ENCODE data around the gene HMGN1. TPM values are rescaled to one million over a fixed set of nuclear protein-coding genes. Genes with fewer than 3 reads are reported as not detected.

Gene HMGN1
- total and polyA plus RNA-seq, 9 donors, result 70.2 to 209 (median 145) TPM

GRCh38 chr21:39353295-39353694, 4.4 kb upstream of the HMGN1 start:
- intact Hi-C loops (cut with DNase I), result no loop called here

GRCh38 chr21:39350094-39351005, 1.5 kb upstream of the HMGN1 start:
- no peak for DNase-seq
- Histone ChIP-seq H3K9me3 (no peaks in the 10 kb centered on the region), H3K27ac (no peak overlapping the region), H3K36me3 (no peaks in the 10 kb centered on the region), H3K4me3 (peak overlapping the region; percentile 53), H3K27me3 (no peaks in the 10 kb centered on the region), H3K4me1 (ENCODE audit: insufficient read depth) (peaks cover 3% of the 10 kb centered on the region)
- intact Hi-C loops (cut with DNase I), result no loop called here
- TF ChIP-seq, protein P1, sequence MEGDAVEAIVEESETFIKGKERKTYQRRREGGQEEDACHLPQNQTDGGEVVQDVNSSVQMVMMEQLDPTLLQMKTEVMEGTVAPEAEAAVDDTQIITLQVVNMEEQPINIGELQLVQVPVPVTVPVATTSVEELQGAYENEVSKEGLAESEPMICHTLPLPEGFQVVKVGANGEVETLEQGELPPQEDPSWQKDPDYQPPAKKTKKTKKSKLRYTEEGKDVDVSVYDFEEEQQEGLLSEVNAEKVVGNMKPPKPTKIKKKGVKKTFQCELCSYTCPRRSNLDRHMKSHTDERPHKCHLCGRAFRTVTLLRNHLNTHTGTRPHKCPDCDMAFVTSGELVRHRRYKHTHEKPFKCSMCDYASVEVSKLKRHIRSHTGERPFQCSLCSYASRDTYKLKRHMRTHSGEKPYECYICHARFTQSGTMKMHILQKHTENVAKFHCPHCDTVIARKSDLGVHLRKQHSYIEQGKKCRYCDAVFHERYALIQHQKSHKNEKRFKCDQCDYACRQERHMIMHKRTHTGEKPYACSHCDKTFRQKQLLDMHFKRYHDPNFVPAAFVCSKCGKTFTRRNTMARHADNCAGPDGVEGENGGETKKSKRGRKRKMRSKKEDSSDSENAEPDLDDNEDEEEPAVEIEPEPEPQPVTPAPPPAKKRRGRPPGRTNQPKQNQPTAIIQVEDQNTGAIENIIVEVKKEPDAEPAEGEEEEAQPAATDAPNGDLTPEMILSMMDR (IDR thresholded peaks at IDR 0.05), result no peak
- 63 to 76% (median 64%) methylated on average over 19 of the region's 19 CpGs for WGBS, 3 donors

More at GRCh38 chr21:39353295-39353694, 4.4 kb upstream of the HMGN1 start:
- DNase-seq, result no peak
- Histone ChIP-seq H3K36me3 (no peaks in the 10 kb centered on the region), H3K4me3 (no peak overlapping the region), H3K4me1 (ENCODE audit: insufficient read depth) (no peaks in the 10 kb centered on the region), H3K9me3 (no peaks in the 10 kb centered on the region), H3K27ac (no peak overlapping the region), H3K27me3 (no peaks in the 10 kb centered on the region)
- 69 to 72% (median 71%) methylated on average over 3 of the region's 3 CpGs for WGBS, 3 donors
- TF ChIP-seq POLR2A (IDR thresholded peaks at IDR 0.05) (no peak), EP300 (IDR thresholded peaks at IDR 0.05) (no peak)
- TF ChIP-seq, protein P1 (IDR thresholded peaks at IDR 0.05), result no peak

- intact Hi-C loops (cut with DNase I), result loop anchor here in 3 of 4 donors (2.0 to 5.0 kb wide), 3 partner anchors 37 to 39 kb away; partner anchors contain the start of gene BRWD1 (in 1 of the 3)
- TF ChIP-seq EP300 (IDR thresholded peaks at IDR 0.05), result no peak
- TF ChIP-seq POLR2A (IDR thresholded peaks at IDR 0.05), result no peak
- TF ChIP-seq, protein P1 (IDR thresholded peaks at IDR 0.05), result no peak
These were observed 564 bp upstream of the HMGN1 start for GRCh38 chr21:39349211-39350093.

DNA sequence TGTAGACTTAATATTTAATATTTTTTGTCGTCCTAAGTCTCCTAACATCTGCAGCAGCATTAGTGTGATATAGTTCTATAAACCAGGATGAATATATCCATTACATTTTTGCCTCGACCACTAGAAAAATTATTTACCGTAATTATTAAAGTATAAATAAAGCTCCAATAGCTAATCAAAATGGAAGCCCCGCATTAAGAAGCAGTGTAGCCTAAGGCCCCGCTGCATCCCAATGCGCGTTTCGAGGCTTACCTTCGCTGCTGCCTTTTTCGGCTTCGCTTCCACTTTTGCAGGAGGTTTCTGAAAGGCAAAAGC, 891 bp downstream of the HMGN1 start:
- H3K27me3 ChIP-seq, result no peaks in the 10 kb centered on the region
- H3K4me1 ChIP-seq (ENCODE audit: insufficient read depth), result peaks cover 3% of the 10 kb centered on the region
- H3K4me3 ChIP-seq, result peak overlapping the region; percentile 53
- no peaks in the 10 kb centered on the region for H3K36me3 ChIP-seq
- H3K27ac ChIP-seq, result peak overlapping the region; percentile 95
- TF ChIP-seq EP300 (IDR thresholded peaks at IDR 0.05) (no peak), POLR2A (IDR thresholded peaks at IDR 0.05) (no peak)
- TF ChIP-seq, protein P1 (IDR thresholded peaks at IDR 0.05), result no peak
- H3K9me3 ChIP-seq, result no peaks in the 10 kb centered on the region
- intact Hi-C loops (cut with DNase I), result loop anchor here in 3 of 4 donors (2.0 to 5.0 kb wide), 3 partner anchors 35 to 41 kb away; partner anchors contain the start of gene BRWD1 (in 1 of the 3)
- no peak for DNase-seq
- 0 to 2% (median 1%) methylated on average over 11 of the region's 11 CpGs for WGBS, 3 donors

More at GRCh38 chr21:39349211-39350093, 564 bp upstream of the HMGN1 start:
- H3K4me3 ChIP-seq, result peak overlapping the region; percentile 53
- H3K36me3 ChIP-seq, result no peaks in the 10 kb centered on the region
- H3K9me3 ChIP-seq, result no peaks in the 10 kb centered on the region
- H3K27ac ChIP-seq, result peak overlapping the region; percentile 95
- DNase-seq, result peak; percentile 94 to 98 (median 95)
- H3K27me3 ChIP-seq, result no peaks in the 10 kb centered on the region
- 4 to 17% (median 8%) methylated on average over 32 to 56 of the region's 56 CpGs for WGBS, 3 donors
- H3K4me1 ChIP-seq (ENCODE audit: insufficient read depth), result peaks cover 3% of the 10 kb centered on the region

Measured in ovary (tissue), 9 donors.